Lower leg skin (tissue), 3 donors: ENCODE data around the gene IFT122.

Experiments
- CTCF ChIP-seq, 3 donors: fragments of 450-650 bp; IDR thresholded peaks; one replicate each; pipeline ENCODE4 v1.5.1; 2016; ENCODE audit warnings: antibody characterized with exemption in 3 of 3, mild to moderate bottlenecking in 3 of 3, moderate library complexity in 2 of 3
- POLR2A ChIP-seq, 2 donors: fragments of 450-650 bp; IDR thresholded peaks; one replicate each; pipeline ENCODE4 v1.6.1; 2016 to 2017; ENCODE audit warnings: antibody characterized with exemption in 2 of 2, mild to moderate bottlenecking in 1 of 2, moderate library complexity in 1 of 2

- no peak for TF ChIP-seq CTCF (IDR thresholded peaks at IDR 0.05)
- TF ChIP-seq POLR2A (IDR thresholded peaks at IDR 0.05), result no peak
Measured at GRCh38 chr3:129560269-129560787, 120.3 kb downstream of the IFT122 start.
